Middle frontal gyrus (tissue), 1 donor: ENCODE results near the gene ITSN1.

ENCODE experiments used
- DNase-seq: peaks from one replicate; pipeline ENCODE4 v3.0.0-alpha.2; 2015; ENCODE audit warnings: low spot score; ENCODE audit errors: extremely low spot score

The ITSN1 gene

DNA sequence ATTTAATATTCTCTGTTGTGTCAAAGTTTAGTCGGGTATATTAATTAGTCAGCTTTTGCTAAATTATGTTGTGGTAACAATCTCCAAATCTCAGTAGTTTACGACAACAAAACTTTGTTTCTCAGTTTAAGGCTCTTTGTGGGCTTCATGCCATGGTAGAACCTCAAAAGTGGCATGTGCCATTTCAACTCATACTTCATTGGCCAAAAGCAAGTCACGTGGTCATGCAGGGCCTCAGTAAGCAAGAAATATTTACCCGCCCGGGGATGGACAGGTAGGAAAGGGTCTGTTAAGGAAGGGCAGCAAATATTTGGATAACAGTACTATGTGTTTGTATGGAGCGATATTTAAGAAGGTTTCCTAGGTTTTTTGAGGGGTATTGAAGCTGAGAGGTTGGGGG is 38.6 kb downstream of the ITSN1 start:
- DNase-seq, result no peak

DNA sequence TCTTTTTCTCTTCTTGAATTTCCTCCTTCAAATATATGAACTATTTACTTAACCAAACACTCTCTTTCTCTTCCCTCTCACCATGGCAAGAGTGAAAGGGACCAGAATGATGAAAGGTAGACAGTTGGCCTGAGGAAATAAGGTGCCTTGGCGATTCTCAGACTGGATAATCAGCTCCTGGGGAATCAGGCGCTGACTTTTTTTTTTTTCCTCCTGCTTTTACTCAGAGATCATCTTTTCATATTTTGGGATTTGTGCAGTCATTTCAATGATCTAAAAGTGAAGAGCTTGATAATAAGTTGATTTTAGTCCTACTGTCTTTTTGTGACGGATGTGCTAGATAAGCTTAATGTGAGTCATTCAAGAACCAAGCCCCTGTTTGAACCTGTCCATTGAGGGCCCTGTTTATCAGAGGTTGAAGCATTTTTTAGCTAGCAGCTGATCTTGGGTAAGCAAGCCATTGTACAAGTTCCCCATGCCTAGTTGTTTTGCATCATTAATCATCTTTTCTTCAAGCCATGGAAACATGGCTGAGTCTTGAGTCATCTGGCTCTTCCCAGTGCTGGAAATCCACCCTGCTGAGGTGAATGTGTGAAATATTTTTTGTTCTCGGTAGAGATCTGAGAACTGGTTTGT is 40.8 kb downstream of the ITSN1 start:
- no peak for DNase-seq

DNA sequence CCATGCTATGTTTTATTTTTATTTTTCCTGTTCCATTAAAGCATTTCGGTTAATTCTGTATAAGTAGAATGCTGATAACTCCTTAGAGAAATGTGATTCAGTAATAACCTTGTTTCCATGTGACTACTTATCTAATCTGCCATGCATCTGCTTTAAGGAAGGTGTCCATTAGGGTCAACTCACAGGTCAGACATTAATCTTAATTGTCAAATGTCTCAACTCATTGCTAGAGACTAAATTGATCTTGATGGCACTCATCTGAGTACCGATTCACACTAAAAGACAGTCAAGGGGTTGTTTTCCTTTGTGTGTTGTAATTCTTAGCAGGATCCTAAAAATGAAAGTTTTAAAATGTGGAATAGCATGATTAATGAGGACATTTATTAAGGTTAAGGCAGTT is 41.8 kb downstream of the ITSN1 start:
- no peak for DNase-seq

DNA sequence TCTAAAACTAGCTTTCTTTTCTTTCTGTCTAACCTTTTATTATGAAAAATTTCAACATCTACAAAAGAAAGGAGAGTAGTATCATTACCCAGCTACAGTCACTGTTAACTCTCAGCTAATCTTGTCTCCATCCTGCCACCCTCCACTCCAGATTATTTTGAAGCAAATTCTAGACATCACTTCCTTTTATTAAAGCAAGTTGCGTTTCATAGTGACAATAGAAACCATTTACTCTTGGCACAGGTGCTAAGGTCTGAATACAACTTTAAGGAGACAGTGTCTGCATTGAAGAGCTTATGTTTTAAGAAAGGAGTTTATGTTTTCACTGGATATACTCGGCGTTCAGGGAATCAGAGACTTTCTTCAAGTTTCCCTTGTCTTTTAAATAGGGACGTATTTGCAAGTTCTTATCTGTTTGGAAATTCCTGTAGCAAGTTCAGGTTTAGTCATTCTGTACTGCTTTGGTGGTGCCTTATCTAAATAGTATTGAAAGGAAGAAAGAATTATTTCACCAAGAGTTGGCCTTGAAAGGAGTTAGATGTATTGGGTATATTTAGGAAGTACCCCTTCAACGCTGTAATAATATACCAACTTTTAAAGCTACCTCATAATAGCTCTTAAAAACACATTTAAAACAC is 42.7 kb downstream of the ITSN1 start:
- no peak for DNase-seq

DNA sequence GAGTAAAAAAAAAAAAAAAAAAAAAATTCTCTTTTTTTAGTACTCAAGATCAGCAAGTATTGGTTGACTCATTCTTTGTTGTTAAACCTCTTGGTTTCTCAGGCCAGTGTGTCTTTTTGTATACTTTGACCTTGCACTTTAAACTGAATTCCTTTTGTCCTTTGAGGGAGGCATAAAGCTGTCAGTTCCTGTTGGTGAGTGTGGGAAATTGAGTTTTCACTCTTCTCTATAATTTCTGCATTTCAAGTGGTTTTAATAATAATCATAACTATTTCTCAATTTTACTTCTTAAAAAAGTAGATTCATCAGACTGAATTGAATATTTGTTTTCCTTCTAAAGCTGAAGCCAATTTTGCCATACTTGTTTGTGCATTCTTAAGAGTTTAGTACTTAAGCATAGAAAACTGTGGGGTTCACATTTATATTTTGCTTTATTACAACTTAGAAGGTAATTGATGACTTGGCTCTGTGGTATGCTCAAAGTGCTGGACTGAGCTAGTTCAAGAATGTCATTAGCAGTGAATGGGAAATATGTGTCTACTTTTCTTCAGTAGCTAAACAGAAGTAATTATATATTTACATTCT is 43.4 kb downstream of the ITSN1 start:
- DNase-seq, result no peak

DNA sequence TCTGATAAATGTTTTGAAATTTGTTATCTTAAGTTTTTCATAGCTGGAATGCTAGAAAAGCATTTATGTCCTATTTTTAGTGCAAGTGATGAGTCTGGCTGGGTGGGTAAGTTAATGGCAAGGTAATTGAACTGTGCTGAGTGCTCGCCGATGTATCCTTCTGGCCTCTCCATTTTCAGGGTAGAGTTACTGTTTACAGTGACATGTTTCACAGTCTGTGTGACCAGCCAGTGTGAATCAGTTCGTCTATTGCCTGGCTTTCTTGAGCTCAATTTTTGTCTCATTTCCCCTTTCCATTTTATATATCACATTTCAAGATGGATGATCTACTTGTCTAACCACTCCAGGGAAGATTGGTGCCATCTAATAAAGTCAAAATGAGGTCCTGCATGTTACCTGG is 44.1 kb downstream of the ITSN1 start:
- no peak for DNase-seq

DNA sequence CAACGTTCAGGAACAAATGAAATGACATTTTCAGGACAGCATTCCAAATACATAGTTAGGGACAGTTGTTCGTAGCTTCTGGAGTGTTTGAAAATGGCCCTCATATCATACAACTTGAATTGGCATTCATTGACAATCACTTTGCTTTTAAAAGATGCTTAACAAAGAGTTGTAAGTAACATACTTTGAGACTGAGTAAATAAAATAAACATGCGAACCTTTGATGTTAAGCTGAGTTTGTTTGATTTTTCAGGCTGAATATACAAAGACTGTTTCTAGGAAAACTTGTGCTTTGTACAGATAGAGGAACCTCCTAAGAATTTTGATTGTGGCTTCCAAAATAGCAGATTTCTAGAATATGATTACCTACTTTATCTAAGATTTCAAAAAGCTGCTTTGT is 45.3 kb downstream of the ITSN1 start:
- DNase-seq, result no peak

DNA sequence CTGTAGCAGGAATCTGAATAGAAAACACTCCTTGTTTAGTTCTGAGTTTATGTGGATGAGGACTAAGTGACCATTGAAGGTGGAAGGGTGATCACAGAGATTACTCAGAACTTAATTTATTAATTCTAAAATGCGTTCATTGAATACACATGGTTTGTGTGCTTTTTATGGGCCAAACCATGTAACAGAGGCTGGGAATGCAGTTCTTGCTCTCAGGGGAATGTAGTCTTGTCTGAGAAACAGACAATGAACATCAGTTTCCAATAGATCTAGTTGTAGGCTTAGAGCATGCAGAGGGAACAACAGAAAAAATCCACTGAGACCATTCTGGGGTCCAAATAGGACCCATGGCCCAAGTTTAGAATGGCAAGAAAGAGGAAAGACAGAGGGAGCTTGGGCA is 46.1 kb downstream of the ITSN1 start:
- DNase-seq, result no peak

DNA sequence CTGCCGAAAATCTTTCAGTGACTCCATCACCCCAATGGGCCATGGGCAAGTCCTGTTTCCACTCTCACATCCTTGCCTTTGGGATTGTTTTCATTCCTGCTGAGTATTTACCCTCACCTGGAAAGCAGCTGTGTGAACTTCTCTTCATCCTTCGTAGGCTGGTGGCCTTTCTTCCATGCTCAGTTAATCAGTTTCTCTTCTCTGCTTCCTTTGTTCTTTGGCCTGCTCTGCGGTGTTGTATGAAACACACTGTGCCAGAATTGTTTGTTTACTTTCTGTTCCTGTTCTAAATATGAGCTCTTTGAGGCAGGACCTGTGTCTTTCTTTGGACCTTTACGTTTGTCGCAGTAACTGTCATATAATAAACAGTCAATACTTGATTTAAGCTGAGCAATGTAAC is 48.6 kb downstream of the ITSN1 start:
- DNase-seq, result no peak

DNA sequence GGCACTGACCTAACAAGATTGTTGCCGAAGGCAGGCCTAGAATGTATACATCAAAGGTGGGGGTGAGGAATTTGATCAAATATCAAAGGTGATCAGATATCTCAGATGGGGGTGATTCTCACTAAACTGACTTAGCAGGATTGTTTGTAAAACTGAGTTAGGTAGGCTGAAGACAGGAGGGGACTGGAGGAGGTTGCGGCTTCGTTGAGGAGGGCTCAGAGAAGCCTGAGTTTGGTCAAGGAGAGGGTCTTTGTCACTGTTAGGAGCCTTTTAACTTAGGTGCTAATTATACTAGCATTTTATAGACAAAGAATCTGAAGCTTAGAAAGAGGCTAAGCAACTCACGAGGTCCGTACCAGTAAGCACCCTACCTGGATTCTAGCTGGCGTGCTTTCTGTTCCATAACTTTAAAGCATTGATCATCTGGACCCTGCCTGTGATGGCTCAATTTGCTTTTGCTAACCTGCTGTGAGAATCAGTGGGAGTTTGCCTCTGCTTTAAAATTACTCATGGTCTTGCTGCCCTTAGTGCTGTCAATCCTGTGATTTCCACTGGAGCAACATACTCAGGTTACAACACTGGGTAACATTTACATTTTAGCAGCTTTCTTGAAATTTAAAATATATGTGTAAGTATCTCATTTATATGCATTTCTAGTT is 49.8 kb downstream of the ITSN1 start:
- no peak for DNase-seq

DNA sequence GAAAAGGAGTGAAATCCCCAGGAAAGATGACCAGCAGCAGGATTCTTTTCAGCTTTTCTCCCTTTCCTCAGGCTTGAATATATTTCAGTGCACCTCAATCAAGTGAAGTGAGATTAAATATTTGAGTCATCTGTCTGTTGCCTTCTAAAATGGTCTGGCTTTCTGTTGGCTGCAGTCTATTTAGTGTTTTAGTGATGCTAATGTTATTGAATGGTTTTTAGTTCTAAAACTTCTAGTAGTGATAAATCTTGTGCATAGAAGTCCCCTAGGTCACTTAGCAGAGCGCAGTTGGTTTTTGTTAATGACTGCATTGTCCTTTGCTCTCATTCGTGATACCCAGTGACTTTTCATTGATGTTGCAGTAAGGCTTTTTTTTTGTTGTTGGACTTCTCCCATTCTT is 53.5 kb downstream of the ITSN1 start:
- no peak for DNase-seq

DNA sequence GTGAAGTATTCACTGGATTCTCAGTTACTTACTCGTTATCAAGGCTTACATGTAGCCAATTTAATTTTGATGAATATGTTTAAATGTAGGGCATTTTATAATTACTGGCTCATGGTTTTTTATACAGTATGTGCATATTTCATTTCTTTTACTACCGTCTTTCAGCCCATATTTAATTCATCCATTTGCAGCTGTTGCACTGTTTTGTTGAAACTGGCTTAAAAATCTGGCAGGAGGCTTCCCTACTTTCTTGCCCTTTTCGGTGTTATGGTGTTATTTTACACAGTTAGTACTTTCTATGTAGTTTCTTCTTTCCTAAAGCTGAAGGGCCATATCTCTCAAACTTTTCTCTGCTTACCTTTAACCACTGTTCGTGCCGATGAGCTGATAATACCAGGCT is 54.2 kb downstream of the ITSN1 start:
- no peak for DNase-seq

DNA sequence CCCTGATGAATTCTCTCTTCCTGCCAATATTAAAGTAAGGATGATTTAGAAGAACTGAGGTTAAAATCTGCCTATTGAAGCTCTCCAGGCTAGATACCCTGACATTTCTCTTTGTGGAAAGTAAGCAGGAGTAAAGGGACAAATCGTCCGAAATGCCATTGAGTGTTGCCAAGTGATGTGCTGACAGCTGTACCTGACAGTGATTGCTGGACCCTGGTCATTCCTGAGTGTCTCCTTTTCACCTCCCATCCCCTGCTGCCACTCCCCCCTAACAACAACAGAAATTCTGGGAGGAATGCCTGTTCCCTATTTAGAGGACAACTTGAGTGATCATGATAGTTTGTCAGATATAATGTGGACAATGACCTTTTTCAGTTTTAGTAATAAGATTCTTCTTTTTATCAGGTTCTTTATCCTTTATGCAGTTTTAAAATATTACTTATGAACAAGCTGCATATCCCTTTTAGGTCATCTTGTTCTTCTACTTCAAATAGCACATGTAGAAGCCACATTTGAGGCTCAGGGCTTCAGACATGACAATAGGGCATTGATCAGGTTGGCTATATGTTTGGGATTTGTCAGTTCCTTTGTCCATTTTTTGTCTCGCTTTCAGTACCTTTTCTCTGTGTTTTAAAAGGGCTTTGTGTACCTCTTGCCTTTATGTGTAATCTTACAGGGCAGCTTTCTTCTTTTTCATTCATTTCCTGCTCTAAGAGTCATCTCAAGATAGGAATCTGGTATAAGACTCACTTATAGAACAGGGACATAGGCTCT is 56.0 kb downstream of the ITSN1 start:
- no peak for DNase-seq

DNA sequence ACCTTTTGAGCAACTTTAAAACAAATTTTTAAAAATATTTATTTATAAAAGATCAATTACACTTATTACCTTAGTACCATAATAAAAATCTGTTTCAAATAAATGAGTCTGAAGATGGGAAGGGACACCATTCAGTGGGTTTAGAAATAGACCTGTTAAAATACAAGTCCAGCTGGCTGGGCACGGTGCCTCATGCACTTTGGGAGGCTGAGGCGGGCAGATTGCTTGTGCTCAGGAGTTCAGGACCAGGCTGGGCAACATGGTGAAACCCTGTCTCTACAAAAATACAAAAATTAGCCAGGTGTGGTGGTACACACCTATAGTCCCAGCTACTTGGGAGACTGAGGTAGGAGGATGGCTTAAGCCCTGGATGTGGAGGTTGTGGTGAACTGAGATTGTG is 57.0 kb downstream of the ITSN1 start:
- no peak for DNase-seq

DNA sequence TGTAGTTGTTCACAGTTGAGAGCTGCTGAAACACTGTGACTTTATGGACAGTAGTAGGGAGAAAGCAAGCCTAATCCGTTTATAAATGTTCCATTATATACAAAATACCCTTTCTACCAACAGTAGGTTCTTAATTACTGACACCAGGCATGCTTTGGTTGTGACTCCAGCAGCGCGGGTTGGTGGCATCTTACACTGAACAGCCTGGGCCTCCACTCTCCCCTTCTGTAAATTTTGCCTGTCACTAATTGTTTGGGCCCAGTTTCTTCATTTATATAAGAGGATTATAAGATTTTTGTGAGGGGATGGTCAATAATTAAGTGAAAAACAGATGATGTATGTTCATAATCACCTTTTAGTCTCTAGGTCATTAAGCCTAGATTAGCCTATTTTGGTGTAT is 58.2 kb downstream of the ITSN1 start:
- no peak for DNase-seq

DNA sequence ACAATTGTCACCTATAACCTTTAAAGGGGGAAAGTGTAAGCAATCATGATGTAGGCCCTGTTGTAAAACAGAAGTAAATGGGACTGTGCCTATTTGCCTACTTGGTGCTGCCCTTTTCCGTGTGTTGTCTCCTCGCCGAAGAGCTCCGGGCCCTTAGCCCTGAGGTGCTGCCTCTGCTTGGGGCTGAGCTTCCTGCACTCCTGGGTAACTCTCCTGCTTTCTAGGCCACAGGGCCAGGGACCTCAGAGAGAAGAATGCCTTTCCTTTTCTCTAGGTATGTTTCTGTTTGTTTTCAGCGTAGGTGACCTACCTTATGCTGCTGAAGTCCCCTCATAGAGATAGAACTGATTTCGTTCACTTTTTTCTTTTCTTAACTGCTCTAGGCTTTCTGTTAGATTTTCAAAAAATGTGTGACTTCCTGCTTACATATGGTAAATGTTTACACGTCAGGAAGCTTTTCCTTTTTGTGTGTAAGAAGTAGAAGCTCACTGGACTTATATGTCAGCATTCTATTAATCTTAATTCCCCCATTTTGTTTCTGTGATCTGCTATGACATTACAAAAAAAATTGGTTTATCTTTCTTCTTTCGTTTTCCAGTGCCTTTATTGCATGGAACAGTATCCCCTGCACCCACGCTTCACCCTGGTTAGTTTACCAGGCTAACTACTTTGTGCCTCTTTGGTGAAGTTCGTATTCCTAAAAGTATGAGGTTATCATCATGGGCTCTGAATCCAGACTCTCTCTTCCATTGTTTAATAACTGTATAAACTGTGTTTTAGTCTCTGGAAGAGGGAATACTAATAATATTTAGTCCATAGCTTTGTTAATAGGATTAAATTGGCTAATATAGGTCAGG is 61.7 kb downstream of the ITSN1 start:
- no peak for DNase-seq

DNA sequence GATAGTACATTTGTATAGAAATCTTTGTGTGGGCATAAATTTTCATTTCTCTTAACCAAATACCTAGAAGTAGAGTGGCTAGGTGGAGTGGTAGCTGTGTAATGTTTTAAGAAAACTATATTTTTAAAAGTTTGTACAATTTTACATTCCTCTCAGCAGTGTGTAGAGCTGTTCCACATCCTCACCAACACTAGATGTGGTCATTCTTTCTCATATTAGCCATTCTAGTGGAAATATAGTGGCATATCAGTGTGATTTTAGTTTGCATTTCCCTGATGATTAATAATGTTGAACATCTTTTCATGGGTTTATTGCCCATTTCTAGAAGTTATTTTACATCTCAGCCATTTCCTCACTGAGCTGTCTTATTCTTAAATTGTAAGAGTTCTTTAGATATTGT is 65.5 kb downstream of the ITSN1 start:
- DNase-seq, result no peak

DNA sequence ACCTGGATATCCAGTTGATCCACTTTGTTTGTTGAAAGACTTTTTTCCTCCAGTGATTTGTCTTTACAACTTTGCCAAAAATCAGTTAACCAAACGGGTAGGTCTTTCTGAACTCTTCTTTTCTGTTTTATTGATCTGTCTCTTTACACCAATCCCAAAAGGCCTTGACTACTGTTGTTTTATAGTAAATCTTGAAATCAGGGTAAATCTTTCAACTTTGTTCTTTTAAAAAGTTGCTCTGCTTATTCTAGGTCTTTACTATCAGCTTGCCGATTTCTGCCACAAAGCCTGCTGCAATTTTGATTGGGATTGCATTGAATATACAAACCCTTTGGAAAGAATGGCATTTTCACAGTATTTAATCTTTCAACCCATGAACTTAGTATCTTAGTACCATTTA is 66.6 kb downstream of the ITSN1 start:
- DNase-seq, result no peak

DNA sequence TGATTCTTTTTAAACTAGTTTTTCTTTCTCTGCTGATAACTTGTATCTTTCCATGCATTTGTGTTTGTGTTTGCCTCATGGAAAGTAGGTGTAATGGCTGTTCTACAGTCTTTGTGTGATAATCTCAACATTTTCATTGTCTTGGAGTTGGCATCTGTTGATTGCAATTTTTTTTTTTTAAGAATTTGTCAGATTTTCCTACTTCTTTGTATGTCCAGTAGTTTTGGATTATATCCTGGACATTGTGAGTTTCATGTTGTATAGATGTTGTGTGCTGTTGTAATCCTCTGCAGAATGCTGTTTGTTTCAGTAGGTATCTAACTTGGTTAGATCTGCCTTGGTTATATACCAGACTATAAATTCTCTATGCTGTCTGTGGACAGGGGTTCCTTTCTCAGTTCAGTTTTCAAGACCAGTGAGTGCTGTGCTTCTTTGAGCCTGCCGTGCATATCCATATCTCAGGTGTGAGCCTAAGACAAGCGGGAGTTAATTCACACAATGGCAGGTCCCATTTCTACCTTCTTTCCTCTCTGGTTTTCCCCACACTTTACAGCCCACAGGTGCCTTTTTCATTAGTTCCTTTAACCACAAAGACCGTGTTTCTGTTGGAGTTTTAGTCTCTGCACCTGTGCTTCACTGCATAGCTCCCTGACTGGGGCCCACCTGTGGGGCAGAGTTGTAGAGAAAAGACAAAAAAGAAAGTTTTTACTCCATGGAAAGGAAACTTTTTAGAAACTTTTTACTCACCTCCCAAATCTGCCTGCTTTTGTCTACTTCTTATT is 69.9 kb downstream of the ITSN1 start:
- no peak for DNase-seq

DNA sequence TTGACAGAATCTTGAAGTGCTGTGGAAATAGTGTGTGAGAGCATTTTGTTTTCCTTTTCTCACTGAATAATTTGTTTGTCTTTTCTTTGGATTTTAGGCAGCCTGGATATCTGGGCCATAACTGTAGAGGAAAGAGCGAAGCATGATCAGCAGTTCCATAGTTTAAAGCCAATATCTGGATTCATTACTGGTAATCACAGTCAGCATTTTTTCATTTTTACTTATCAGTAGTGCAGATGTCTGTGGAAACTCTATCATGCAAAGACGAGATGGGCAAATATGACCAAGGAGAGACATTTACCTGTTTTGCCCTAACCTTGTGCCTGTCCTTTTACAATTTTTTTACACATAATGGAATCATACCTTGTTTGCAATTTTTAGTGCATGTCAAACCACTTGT is 78.8 kb downstream of the ITSN1 start:
- no peak for DNase-seq
